ENCODE data around the gene AIMP2.
"Not testable (repeated sequence)": the region's sequence is repeated elsewhere in the genome, so short reads cannot be mapped to it uniquely, and the experiment has no call there.

The AIMP2 gene

DNA sequence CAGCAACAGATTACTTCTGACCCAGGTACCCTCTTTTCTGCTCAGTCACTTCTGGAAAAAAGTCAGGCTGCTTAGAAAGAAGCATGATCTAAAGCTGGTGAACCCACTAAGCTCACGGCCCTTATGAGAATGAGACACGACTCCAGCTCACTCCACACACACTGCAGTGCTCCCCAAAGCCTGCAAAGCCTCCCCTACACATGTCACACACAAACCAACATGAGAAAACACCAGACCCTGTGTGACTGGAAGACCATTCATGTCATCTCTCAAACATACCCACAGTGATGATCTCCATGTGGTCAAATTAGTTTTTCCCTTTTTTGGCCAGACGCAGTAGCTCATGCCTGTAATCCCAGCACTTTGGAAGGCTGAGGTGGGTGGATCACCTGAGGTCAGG lies 22.5 kb downstream of the AIMP2 start:
- TF ChIP-seq, protein P1, sequence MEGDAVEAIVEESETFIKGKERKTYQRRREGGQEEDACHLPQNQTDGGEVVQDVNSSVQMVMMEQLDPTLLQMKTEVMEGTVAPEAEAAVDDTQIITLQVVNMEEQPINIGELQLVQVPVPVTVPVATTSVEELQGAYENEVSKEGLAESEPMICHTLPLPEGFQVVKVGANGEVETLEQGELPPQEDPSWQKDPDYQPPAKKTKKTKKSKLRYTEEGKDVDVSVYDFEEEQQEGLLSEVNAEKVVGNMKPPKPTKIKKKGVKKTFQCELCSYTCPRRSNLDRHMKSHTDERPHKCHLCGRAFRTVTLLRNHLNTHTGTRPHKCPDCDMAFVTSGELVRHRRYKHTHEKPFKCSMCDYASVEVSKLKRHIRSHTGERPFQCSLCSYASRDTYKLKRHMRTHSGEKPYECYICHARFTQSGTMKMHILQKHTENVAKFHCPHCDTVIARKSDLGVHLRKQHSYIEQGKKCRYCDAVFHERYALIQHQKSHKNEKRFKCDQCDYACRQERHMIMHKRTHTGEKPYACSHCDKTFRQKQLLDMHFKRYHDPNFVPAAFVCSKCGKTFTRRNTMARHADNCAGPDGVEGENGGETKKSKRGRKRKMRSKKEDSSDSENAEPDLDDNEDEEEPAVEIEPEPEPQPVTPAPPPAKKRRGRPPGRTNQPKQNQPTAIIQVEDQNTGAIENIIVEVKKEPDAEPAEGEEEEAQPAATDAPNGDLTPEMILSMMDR (IDR thresholded peaks at IDR 0.05; ENCODE audit: borderline replicate concordance, insufficient read depth, low read depth, low read length): no peak
- H3K4me3 ChIP-seq (ENCODE audit: low read depth, low read length): no peak overlapping the region

DNA sequence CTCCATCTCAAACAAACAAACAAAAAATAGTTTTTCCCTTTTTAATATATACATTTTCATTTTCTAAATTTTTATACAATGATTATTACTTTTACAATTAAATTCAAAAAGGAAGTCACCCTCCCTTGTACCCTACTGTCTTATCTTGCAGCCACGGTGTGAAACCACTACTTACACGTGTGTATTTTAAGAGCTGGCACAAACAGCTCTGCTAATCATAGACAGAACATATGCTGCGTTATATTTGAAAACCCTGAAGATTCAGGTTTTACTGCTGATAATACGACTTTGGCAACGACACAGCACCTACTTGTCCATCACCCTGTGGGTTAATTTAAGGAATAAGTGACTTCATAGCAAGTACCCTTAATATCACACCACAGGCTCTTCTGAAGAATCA lies 23.1 kb downstream of the AIMP2 start:
- TF ChIP-seq, protein P1 (IDR thresholded peaks at IDR 0.05; ENCODE audit: borderline replicate concordance, insufficient read depth, low read depth, low read length): no peak
- no peak overlapping the region for H3K4me3 ChIP-seq (ENCODE audit: low read depth, low read length)

DNA sequence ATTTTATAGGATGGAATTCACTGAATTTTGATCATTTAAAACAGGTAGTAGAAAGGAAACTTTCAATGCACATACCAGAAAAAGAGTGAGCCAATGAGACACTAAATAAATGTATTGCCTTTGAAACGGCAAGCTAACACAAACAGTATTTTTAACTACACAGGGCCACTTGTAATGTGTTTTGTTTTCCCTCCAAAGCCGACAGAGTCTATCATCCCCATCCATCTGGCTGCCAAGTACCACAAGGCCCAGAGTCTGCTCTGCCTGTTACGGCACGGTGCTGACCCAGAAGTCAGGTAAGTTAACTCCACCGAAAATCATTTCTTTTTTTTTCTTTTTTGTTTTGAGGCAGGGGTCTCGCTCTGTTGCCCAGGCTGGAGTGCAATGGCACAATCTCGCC lies 23.6 kb downstream of the AIMP2 start:
- TF ChIP-seq, protein P1 (IDR thresholded peaks at IDR 0.05; ENCODE audit: borderline replicate concordance, insufficient read depth, low read depth, low read length): no peak
- no peak overlapping the region for H3K4me3 ChIP-seq (ENCODE audit: low read depth, low read length)

DNA sequence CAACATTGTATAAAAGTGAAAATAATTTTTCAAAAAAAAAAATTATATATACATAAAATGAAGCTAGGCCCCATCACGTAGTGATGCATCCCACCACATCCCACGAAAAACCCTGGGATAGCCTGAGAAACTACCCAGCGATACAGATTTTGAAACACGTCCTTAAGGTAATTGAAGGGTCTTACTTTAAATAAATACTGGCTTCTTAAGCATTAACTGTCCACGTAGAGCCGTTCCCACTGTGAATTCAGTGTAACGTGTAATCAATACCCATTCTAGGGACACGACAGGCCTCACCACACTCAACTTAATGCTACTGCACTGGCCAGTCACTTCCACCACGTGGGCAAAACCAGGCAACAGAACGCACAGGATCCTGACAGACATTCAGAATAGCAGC lies 26.1 kb downstream of the AIMP2 start:
- TF ChIP-seq, protein P1 (IDR thresholded peaks at IDR 0.05; ENCODE audit: borderline replicate concordance, insufficient read depth, low read depth, low read length): no peak
- no peak overlapping the region for H3K4me3 ChIP-seq (ENCODE audit: low read depth, low read length)

DNA sequence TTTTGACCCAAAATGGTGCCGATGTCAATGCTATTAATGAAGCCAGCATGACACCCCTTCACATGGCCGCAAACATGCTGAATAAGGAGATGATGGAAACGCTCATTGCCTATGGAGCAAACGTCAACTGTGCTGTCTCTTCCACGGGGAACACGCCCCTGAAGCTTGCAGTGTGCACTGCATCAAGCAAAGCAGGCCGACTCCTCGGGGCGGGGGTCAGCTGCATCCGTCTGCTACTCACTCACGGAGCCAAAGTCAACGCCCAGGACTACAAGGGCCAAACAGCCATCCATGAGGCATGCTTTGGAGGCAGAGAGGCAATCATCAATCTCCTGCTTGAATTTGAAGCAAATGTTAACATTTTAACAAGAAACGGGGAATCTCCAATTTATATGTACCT lies 26.6 kb downstream of the AIMP2 start:
- H3K4me3 ChIP-seq (ENCODE audit: low read depth, low read length): no peak overlapping the region
- TF ChIP-seq, protein P1 (IDR thresholded peaks at IDR 0.05; ENCODE audit: borderline replicate concordance, insufficient read depth, low read depth, low read length): no peak

DNA sequence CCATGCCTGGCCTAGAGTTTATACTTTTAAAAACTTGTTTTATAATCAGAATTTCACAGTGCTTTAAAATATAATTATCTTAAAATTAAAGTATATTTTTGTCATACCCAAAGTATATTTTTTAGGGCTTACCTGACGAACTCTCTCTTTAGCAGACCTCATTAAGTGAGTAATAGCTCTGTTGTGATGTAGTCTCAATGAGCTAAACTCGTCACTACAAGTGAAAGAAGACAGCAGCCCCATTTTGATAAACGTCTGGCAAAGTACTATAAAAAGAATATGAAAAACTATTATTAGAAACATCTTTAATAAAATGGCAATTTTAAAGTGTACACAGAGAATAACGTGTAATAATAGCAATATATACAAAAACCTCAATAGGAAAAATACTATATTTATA lies 40.7 kb downstream of the AIMP2 start:
- TF ChIP-seq, protein P1 (IDR thresholded peaks at IDR 0.05; ENCODE audit: borderline replicate concordance, insufficient read depth, low read depth, low read length): no peak

DNA sequence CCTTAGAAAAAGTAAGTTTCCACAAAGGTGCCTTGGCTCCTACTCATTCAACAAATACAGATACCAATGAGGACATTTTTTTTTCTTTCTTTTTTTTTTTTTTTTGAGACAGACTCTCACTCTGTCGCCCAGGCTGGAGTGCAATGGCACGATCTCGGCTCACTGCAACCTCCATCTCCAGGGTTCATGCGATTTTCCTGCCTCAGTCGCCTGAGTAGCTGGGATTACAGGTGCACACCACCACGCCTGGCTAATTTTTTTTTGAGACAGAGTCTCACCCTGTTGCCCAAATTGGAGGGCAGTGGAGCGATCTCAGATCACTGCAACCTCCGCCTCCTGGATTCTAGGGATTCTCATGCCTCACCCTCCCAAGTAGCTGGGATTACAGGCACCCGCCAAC lies 42.1 kb downstream of the AIMP2 start:
- not testable (repeated sequence) for H3K4me3 ChIP-seq (ENCODE audit: low read depth, low read length)

More for the DNA sequence above, 40.7 kb downstream of the AIMP2 start:
- H3K4me3 ChIP-seq (ENCODE audit: low read depth, low read length): no peak overlapping the region

DNA sequence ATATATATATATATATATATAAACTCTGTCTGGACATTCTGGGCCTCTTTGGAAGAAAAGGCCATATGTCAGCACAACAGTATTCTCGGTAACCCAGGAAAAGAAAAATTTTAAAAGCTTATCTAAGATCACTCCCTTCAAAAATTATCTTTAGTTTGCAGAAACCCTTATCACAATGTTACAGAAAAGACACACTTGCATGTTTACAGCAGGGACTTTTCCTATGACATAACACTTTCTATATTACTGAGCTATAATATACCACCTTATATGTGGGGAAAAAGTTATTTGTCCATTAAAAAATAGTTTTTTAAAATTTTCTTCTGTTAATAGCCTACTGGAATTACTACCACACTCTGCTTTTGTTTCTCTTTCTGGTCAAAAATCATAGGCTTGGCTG lies 47.5 kb downstream of the AIMP2 start:
- no peak overlapping the region for H3K4me3 ChIP-seq (ENCODE audit: low read depth, low read length)
- TF ChIP-seq, protein P1 (IDR thresholded peaks at IDR 0.05; ENCODE audit: borderline replicate concordance, insufficient read depth, low read depth, low read length): no peak
